Inferior parietal cortex (tissue), 1 donor: ENCODE results near the gene SLC6A12.

Experiments
- DNase-seq: peaks from one replicate; pipeline ENCODE4 v3.0.0-alpha.2; 2016; ENCODE audit errors: extremely low spot score

The SLC6A12 gene

GRCh38 chr12:177980-178828, 35.8 kb downstream of the SLC6A12 start:
- no peak for DNase-seq

- no peak for DNase-seq
Observed at GRCh38 chr12:177336-177979, 36.5 kb downstream of the SLC6A12 start.

DNA sequence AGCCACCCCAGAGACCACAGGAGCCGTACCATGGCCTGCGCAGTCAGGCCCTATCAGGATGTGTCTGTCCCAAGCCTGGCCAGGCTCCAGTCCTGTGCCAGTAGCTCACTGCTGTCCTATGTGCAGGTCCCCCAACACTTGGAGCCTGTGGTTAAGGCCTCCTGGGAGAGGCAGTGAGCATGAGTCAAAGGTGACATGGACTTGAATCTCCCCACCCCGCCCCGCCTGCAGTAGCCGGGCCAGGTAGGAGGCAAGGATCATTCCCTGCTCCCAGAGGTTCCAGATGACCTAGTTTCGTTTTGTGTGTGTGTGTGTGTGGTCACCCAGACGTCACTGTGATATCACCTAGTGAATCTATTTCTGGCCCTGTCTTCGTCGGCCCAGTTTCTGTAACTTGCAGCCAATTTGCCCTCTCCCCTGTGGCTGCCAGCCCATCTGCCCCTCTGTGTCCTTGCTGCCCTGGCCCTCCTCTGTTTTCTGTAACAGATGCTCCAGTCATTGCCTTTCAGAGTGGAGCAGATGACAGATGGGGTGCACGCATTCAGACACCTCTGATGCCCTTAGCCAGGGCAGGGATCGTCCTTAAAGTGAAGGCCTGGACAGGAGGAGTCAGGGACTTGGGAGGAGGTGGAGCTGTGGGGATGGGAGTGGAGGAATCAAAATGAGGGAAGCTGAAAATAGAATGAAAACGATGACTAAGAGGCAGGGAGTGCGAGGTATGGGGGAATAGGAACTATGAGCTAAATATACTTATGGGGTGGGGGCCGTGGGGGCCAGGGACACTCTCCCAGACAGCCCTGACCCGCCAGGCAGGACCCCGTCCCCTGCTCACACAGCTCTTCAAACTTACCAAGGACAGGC, 37.4 kb downstream of the SLC6A12 start:
- no peak for DNase-seq

- no peak for DNase-seq
Observed at GRCh38 chr12:175759-176158, 38.2 kb downstream of the SLC6A12 start.

GRCh38 chr12:175250-175649, 38.7 kb downstream of the SLC6A12 start:
- DNase-seq, result no peak

DNA sequence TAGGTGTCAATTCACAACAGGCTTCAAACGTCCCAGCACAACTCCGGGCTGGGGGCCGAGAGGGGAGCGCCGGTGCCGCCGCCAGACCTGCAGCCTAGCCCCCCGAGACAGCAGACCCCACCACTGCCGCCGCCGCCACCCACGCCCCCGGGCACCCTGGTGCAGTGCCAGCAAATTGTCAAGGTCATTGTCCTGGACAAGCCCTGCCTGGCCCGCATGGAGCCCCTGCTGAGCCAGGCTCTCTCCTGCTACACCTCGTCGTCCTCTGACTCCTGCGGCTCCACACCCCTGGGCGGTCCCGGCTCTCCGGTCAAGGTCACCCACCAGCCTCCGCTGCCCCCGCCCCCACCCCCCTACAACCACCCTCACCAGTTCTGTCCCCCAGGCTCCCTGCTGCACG, 39.4 kb downstream of the SLC6A12 start:
- DNase-seq, result no peak

GRCh38 chr12:174124-174523, 39.8 kb downstream of the SLC6A12 start:
- no peak for DNase-seq

GRCh38 chr12:172732-173161, 41.2 kb downstream of the SLC6A12 start:
- DNase-seq, result no peak

GRCh38 chr12:171743-172676, 41.9 kb downstream of the SLC6A12 start:
- no peak for DNase-seq

DNA sequence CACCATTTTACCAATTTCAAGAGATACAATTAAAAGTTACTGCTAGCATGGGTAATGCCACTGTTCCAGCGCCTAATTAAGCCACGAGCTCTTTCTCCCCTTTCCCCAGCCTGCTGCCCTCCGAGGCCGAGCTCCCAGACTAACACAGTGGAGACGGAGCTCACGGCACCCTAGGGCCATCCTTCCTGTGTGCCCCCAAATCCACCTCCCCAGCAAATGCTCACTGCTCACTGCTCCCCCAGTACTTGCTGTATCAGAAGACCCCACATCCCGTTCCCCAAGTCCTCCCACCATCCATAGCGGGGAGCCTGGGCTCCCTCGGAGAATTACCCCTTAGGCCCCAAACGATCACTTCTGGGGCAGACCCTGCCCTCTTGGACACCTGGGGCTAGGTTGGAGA, 42.7 kb downstream of the SLC6A12 start:
- no peak for DNase-seq

- DNase-seq, result no peak
Observed at GRCh38 chr12:170371-171225, 43.4 kb downstream of the SLC6A12 start.

- DNase-seq, result no peak
Observed at GRCh38 chr12:169528-170370, 44.2 kb downstream of the SLC6A12 start.

DNA sequence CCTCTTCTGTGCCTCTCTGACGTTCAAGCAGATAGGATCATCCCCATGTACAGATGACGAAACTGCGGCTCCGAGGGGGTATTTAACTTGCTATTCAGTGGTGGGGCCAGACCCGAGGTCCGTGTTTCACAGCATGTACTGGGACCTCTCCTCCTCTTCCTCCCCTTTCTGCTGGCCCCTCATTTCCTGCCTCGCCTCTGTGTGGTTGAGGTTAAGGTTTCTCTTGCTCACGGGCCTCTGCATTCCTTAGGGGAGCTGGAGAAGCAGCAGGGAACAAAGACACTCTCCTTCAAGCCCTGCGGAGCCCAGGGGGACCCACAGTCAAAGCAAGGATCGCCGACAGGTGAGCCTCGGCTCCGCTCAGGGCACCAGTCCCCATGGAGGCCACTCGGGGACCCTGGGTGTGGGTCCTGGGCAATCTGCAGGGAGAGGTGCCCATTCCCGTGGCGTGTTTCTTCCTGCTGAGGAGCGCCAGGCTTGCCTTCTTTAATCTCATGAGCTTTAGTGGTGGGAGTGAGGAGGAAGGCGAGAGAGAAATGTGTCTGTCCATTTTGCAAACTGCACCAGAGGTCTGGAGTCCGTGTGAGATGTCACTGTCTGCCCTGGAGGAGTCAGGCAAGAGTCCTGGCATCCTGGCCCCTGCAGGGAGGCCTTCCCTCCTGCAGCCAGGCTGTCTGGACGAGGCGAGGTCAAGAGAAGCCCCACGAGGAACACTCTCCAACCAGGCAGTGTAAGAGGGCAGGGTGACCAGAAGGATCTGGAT, 45.0 kb downstream of the SLC6A12 start:
- no peak for DNase-seq

GRCh38 chr12:167959-168600, 45.9 kb downstream of the SLC6A12 start:
- no peak for DNase-seq

DNA sequence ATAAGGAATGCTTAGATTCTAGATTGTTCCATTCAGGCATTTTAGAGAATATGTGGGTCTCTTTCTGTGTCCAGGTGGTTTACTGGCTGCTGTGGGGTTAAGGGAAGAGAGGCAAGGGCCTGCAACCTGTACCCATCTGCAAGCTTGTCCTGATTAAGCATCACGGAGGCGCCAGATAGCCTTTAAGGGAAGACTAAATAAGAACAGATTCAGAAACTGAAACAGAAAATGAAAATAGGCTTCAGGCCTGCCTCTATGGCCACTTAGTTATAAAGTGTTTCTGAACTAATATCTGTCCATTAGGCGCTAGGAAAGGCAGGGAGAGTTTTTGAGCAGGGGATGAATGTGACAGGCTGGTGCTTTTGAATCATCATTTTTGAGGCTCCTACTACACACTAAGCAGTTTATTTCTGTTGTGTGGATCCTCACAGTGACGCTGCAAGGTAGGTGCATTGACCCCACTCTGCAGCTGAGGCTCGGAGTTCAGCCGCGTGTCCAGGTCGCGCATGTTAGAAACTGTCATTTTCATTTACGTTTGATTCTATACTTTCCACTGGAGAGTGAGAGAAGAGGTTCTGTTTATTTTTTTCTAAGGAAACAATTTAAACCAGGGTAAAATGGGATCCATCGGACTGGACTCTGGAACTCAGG, 47.4 kb downstream of the SLC6A12 start:
- no peak for DNase-seq

- DNase-seq, result no peak
Observed at GRCh38 chr12:165862-166368, 48.0 kb downstream of the SLC6A12 start.

GRCh38 chr12:164207-164606, 49.8 kb downstream of the SLC6A12 start:
- no peak for DNase-seq
